Astrocyte (in vitro differentiated cells and primary cell): ENCODE results near the gene PRF1.

Experiments used
- CTCF ChIP-seq: IDR thresholded peaks from 2 replicates; pipeline ENCODE4 v1.5.1; 2011; ENCODE audit warnings: low read depth, mild to moderate bottlenecking, inconsistent platforms, low read length, moderate library complexity; ENCODE audit not compliant: insufficient read depth
- EZH2 ChIP-seq: IDR thresholded peaks from 2 replicates; pipeline ENCODE4 v1.6.1; 2012; ENCODE audit warnings: mild to moderate bottlenecking, low read length, inconsistent platforms; ENCODE audit not compliant: insufficient read depth

GRCh38 chr10:70587045-70587658 lies 15.4 kb downstream of the PRF1 start:
- no peak for TF ChIP-seq CTCF
- TF ChIP-seq EZH2: no peak
